ENCODE data around the gene MARF1.
"Not testable (repeated sequence)": the region's sequence is repeated elsewhere in the genome, so short reads cannot be mapped to it uniquely, and the experiment has no call there.

Gene MARF1

GRCh38 chr16:15598648-15599190, 44.2 kb downstream of the MARF1 start:
- DNase-seq: no peak

GRCh38 chr16:15597822-15598647, 44.9 kb downstream of the MARF1 start:
- no peak for DNase-seq

GRCh38 chr16:15597135-15597534, 45.8 kb downstream of the MARF1 start:
- DNase-seq: no peak

- DNase-seq: no peak
Measured at GRCh38 chr16:15594711-15595320, 48.1 kb downstream of the MARF1 start.

- no peak for DNase-seq
Measured at GRCh38 chr16:15593235-15593634, 49.7 kb downstream of the MARF1 start.

GRCh38 chr16:15592324-15592723, 50.6 kb downstream of the MARF1 start:
- no peak for DNase-seq

GRCh38 chr16:15587152-15587825, 55.7 kb downstream of the MARF1 start:
- DNase-seq: no peak

DNA sequence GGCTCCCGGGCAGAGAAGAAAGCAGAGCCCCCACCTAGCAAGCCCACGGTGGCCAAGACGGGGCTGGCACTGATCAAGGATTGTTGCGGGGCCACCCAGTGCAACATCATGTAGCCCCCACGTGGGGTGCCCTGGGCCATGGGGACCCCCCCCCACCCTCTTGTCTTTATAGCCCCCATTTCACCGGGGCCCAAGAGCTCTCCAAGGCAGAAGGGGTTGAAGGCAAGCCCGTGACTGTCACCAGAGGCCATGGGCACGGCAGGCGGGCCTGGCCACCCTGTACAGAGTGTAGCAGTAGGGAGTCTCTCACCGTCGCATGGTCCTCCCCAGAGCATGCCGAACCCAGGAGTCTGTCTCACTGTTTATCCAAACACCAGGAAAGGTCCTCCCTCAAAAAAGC, 56.2 kb downstream of the MARF1 start:
- DNase-seq: no peak

DNA sequence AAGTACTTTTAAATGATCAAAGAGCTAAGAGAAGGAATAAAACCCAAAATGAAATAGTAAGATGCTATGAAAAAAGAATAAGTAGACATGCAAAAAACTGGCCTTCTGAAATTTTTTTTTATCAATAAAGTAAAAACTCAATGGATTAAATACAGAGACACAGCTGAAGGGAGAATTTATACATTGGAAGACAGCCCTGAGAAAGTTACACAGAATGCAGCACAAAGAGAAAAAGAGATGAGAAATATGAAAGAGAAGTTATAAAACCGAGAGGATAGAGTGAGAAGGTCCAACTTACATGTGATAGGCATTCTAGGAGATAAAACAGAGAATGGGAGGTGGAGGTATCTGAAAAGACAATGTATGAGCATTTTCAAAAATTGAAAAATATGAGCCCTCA, 57.0 kb downstream of the MARF1 start:
- DNase-seq: no peak

DNA sequence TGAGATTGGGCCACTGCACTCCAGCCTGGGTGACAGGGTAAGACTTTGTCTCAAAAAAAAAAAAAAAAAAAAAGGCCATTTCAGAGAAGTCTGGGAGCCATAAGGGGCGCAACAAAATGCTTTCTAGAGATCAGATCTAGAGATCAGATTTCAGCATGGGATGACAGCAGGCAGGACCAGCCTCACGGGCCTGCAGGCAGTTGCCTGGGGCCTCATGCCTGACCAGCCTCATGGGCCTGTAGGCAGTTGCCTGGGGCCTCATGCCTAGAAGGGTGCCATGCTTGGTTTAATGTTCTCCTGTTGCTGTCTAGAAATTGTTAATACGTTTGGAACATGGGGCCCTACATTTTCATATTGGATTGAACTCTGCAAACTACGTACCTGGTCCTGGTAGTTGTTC, 59.4 kb downstream of the MARF1 start:
- DNase-seq: no peak

DNA sequence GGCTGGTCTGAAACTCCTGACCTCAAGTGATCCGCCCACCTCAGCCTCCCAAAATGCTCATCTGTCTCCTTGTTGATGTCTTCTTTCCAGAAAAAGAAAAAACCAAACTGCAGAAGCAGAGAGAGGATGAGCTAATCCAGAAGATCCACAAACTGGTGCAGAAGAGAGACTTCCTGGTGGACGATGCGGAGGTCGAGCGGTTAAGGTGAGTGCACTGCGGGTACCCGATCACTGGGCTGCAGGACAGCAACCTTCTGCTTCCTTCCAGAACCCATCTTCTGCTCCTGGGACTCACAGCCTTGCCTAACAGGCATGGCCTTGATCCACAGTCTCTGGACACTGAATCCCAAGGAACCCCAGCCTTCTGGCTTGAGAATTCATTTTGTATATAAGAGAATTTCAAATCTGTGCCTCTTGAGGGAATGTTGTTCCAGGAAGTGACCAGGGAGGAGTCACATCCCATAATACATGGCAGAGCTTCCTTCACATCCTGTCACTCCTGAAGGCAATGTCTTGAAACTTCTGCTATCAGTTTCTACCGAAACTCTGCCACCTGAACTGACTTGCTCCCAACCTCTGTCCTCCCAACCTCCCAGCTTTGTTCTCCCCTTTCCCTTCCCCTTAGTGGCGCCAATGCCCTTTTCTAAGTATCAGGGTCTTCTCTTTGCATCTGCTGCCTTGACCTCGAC, 61.7 kb downstream of the MARF1 start:
- no peak for DNase-seq

- no peak for DNase-seq
Measured at GRCh38 chr16:15578824-15579223, 64.1 kb downstream of the MARF1 start.

DNA sequence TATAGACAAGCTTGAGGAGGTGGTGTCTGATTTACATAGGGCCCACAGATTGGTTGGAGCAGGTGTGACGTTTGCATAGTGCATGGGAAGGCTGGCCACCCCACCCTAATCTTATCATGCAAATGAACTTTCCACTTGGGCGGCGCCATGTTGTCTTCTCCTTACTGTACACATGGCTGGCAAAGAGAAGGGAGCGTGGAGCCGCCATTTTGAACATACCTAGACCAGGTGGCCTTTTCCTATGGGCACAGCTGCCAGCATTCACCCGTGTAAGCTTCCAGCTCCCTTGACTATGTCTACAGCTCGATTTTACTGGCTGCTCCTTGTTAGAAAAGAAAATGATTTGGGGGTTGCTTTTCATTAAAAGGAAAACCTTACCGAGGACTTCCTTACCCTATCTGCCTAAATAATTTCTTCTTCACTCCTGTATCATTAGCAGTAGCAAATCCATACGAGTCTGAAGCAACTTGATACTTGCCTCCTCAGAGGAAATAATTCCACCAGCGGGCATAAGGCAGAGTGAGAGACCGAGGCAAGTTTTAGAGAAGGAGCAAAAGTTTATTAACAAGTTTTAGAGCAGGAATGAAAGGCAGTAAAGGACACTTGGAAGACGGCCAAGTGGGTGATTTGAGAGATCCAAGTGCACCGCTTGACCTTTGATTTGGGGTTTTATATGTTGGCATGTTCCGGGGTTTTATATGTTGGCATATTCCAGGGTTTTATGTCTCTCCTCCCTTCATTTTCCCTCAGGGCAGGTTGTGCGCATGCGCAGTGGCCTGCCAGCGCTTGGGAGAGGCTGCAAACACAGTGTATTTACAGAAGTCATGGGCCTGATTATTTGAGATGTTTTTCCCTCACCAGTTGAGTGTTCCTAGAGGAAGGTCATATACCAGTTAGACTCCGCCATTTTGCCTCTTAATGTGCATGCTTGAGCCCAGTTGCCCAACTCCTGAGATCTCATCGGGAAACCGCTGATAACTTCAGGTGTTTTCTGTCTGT, 65.7 kb downstream of the MARF1 start:
- no peak for DNase-seq

- no peak for DNase-seq
Measured at GRCh38 chr16:15575293-15576049, 67.5 kb downstream of the MARF1 start.

DNA sequence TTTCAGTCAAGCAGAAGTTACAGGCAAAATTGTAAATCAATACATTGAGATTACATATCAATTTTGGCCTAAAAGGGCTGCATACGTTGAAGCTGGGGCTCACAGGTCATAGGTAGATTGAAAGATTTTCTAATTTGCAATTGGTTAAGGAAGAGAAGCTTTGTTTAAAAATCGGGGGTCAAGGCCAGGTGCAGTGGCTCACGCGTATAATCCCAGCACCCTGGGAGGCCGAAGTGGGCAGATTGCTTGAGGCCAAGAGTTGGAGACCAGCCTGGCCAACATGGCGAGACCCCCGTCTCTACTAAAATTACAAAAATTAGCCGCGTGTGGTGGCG, 68.4 kb downstream of the MARF1 start:
- DNase-seq: no peak

DNA sequence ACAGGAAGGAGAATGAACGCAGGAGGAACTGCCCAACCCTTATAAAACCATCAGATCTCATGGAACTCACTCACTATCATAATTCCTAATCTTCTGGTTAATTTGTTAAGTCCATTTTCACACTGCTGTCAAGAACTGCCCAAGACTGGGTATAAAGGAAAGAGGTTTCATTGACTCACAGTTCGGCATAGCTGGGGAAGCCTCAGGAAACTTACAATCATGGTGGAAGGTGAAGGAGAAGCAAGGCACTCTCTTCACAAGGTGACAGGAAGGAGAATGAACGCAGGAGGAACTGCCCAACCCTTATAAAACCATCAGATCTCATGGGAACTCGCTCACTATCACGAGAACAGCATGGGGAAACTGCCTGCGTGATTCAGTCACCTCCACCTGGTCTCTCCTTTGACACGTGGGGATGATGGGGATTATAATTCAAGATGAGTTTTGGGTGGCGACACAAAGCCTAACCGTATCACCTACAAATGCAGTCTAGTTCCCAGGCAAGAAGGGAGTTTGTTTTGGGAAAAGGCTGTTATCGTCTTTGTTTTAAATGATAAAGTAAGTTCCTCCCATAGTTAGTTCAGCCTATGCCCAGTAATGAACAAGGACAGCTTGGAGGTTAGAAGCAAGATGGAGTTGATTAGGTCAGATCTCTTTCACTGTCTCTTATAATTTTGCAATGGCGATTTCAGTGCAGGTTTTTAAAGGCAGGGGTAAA, 68.9 kb downstream of the MARF1 start:
- DNase-seq: not testable (repeated sequence)

DNA sequence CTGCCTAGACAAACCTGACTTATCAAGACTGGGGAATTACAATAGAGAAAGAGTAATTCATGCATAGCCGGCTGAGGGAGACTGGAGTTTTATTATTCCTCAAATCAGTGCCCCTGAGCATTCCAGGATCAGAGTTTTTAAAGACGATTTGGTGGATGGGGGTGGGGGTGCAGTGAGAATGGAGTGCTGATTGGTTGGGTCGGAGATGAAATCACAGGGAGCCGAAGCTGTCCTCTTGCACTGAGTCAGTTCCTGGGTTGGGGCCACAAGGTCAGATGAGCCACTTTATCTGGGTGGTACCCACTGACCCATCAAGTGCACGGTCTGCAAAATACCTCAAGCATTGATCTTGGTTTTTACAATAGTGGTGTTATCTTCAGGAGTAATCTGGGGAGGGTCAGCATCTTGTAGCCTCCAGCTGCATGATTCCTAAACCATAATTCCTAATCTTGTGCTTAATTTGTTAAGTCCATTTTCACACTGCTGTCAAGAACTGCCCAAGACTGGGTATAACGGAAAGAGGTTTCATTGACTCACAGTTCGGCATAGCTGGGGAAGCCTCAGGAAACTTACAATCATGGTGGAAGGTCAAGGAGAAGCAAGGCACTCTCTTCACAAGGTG, 69.6 kb downstream of the MARF1 start:
- no peak for DNase-seq

GRCh38 chr16:15572329-15573001, 70.5 kb downstream of the MARF1 start:
- no peak for DNase-seq

DNA sequence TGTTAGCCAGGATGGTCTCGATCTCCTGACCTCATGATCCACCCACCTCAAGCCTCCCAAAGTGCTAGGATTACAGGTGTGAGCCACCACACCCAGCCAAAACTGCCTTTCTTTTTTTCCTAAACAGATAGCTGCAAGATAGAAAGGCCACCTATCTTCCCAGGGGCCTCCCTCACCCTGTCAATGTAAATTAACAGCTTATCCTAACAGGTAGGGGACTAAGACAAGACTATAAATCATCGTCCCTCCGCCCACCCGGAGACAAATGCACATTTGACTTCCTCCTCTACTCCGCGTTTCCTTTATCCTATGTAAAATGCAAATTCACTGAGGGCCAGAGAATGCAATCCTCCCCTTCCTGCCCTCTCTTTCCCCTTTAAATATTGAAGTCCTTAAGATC, 71.4 kb downstream of the MARF1 start:
- DNase-seq: no peak
